ENCODE data around the gene TMIGD1.

The TMIGD1 gene

GRCh38 chr17:30332057-30332542, 1.8 kb downstream of the TMIGD1 start:
- DNase-seq (ENCODE audit: low spot score), result peak; percentile 42

- no peak for DNase-seq (ENCODE audit: low spot score)
Observed at GRCh38 chr17:30326809-30327208, 7.0 kb downstream of the TMIGD1 start.

DNA sequence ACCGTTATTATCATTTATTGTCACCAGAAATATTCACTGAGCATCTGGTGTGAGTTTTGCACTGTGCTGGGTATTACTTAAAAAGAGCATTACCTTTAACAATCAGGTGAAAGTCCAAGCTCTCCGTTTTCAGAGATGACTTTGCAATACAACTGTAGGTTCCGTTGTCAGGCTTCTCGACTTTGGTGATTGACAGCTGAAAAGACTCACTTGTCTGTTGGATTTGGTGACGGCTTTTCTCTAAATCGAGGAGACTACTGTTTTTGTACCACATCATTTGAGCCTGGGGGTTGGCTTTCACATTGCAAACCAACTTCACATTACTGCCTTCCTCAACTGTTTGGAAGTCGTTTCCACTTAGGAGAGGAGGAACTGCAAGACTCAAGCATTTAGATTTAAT, 9.1 kb downstream of the TMIGD1 start:
- no peak for DNase-seq (ENCODE audit: low spot score)

GRCh38 chr17:30323895-30324319, 9.9 kb downstream of the TMIGD1 start:
- no peak for DNase-seq (ENCODE audit: low spot score)

DNA sequence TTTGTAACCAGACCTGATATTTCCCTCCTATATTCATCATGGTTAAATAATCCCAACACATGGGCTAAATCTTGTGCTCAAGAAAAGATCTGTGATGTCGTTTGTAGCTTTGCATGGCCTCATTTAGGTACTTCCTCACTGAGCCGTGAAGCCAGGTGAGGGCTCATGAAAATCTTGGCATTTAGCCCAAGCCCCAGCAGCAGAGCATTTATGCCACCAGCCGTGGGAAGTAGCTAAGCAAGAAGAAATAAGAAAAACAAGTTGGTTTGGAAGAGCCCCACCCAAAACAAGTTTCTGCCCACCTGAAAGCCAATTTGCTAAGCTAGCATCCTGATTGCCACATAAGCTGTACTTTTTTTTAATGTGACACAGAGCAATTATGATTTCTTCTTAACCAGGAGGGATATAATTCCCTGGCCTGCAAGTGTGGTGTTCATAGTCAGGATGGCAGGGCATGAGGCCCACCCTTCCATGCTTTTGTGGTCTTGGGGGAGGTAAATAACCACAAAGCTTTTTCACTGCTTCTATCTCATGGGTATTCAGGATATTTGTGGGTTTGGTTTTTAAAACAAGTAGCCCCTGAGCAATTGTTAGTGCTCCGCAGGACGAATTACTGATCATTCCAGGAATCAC, 10.5 kb downstream of the TMIGD1 start:
- no peak for DNase-seq (ENCODE audit: low spot score)

GRCh38 chr17:30321314-30321713, 12.5 kb downstream of the TMIGD1 start:
- no peak for DNase-seq (ENCODE audit: low spot score)

GRCh38 chr17:30318155-30318554, 15.7 kb downstream of the TMIGD1 start:
- DNase-seq (ENCODE audit: low spot score), result no peak

DNA sequence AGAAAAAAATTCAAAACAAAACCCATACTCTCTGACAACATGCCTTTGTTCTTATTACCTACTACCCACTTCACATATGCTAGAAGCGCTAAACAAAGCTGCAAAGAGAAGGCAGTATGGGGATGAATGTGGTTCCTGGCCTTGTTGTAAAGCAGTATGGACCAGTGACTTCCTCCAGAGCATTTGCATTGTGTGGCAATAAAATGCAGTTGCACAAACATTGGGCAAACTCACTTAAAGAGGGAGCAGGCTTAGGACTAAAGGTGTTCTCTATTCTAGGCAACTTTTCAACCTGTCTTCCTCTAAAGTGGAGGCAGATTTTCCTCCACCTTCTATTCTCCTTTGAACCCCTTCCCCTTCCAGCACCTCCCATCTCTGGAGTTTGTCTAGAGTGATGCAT, 17.1 kb downstream of the TMIGD1 start:
- DNase-seq (ENCODE audit: low spot score), result no peak

DNA sequence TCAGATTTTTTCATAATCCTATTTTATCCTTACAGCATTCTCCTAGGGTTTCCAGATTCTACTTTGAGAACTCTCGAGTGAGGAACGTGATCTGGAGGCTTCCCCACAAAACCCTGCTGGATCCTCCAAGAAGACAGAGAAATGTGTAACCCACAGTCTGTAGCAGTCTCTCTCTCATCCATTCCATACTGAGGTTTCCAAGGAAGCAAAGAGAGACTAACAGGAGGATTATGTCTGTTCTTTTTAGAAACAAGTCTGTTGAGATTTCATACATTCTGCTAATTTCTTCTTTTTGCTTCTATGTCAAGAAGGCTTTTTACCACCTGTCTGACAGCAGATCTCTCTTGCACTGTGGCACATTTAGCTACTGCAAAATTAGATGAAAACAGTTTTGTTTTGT, 18.8 kb downstream of the TMIGD1 start:
- DNase-seq (ENCODE audit: low spot score), result no peak

DNA sequence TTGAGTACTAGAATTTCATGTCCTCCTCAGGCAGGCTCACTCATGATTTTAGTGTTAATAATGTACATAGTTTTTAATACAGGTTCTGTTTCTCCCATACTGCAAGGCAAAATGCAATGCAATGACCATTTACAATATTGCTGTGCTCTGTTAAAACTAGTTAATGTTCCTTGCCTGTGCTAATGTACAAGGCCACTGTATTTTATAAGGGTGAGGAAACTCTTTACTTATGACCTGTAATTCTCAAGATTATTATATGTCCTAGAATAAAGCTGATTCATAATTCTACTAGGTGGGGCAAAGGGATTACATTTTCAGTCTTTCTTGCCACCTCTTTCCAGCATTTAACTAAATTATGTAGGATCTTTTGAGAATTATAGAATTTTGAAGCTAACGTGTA, 19.4 kb downstream of the TMIGD1 start:
- DNase-seq (ENCODE audit: low spot score), result no peak

DNA sequence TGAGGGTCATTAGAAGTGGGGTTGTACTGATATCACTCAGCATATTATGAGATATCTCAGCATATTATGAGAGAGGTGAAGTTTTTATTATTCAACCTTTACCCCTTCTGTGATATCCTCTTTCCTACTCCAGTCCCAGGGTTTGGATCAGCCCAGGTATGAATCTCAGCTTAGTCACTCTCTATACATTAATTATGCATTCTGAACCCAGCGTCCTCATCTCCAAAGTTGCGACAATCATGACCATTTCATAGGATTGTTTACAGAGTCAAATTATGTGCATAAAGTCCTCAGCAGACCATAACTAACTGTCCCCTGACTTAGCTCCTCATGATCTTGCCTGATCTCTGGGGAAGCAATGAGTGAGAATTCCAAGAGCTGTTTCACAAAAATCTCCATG, 21.6 kb downstream of the TMIGD1 start:
- no peak for DNase-seq (ENCODE audit: low spot score)

- no peak for DNase-seq (ENCODE audit: low spot score)
Observed at GRCh38 chr17:30310562-30310961, 23.3 kb downstream of the TMIGD1 start.

- no peak for DNase-seq (ENCODE audit: low spot score)
Observed at GRCh38 chr17:30309591-30309990, 24.3 kb downstream of the TMIGD1 start.

DNA sequence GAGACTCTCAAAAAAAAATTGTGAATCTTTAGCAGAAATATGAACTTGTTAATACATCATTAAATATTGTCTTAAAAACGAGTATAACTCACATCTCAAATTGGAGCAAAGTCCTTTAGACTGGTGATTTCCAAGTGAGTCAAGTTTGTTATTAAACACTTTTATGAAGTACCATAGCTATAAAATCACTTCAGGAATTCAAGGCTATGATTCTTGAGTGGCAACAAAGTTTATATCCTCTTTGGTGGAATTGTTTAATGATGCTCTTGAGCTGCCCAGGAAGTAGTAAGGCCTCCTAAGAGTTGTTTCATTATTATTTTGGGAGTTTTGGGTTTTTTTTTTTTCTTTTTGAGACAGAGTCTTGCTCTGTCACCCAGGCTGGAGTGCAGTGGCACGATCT, 25.5 kb downstream of the TMIGD1 start:
- DNase-seq (ENCODE audit: low spot score), result no peak

DNA sequence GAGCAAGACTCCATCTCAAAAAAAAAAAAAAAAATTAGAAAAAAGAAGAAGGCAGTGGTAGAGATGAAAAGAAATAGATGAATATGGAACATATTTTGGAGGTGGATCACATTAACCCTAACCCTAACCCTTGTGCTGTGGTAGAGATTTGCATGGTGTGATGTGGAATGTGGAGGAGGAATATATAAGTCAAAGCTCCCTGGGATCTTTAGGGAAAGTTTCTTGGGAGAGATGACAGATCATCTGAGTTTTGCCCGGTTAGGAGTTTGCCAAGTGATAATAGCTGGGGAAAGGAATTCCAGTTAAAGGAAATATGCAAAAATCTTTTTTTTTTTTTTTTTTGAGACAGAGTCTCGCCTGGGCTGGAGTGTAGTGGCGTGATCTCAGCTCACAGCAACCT, 29.1 kb downstream of the TMIGD1 start:
- DNase-seq (ENCODE audit: low spot score), result no peak

DNA sequence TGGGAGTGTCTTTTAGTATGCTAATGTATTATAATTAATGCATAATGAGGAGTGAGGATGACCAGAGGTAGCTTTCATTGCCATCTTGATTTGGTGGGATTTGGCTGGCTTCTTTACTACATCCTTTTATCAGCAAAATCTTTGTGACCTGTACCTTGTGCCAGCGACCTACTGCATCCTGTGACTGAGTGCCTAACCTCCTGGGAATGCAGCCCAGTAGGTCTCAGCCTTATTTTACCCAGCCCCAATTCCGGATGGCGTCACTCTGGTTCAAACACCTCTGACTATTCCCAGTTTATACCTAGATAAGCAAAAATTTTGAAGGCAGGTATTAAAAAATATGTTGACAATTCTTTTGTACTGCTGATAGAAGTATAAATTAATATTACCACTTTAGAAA, 31.6 kb downstream of the TMIGD1 start:
- DNase-seq (ENCODE audit: low spot score), result no peak

DNA sequence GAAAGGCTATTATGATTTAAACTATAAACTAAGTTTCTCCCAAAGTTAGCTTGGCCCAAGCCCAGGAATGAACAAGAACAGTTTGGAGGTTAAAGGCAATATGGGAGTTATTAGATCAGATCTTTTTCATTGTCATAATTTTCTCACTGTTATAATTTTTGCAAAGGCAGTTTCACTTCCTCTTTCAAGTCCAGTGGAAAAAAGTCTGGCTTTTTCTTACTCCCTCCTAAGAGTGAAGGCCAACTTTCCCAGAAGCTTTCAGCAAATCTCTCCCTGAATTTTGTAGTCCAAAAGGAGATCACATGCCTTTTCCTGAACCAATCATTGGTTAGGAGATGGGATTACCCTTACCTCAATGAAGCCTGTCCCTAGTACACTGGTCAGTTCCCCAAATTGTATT, 33.0 kb downstream of the TMIGD1 start:
- no peak for DNase-seq (ENCODE audit: low spot score)

DNA sequence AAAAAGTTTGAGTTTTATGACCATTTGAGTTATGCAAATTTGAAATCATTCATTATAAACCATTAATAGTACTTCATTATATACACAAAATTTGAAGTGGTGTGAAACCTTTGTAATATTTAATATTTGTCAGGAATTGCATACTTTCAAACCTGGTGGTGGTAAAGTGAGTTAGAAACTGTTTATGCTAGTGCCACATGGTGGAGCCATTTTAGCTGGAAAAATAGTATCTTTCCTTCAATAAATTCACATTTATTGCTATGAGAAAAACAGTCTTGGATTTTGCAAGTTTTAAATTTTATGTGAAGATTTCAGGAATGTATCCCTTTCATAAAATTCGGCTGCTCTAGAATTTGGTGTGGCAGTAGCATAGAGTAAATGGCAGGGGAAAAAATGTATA, 34.9 kb downstream of the TMIGD1 start:
- no peak for DNase-seq (ENCODE audit: low spot score)

- DNase-seq (ENCODE audit: low spot score), result no peak
Observed at GRCh38 chr17:30297715-30298114, 36.1 kb downstream of the TMIGD1 start.

GRCh38 chr17:30296499-30297080, 37.3 kb downstream of the TMIGD1 start:
- DNase-seq (ENCODE audit: low spot score), result no peak

DNA sequence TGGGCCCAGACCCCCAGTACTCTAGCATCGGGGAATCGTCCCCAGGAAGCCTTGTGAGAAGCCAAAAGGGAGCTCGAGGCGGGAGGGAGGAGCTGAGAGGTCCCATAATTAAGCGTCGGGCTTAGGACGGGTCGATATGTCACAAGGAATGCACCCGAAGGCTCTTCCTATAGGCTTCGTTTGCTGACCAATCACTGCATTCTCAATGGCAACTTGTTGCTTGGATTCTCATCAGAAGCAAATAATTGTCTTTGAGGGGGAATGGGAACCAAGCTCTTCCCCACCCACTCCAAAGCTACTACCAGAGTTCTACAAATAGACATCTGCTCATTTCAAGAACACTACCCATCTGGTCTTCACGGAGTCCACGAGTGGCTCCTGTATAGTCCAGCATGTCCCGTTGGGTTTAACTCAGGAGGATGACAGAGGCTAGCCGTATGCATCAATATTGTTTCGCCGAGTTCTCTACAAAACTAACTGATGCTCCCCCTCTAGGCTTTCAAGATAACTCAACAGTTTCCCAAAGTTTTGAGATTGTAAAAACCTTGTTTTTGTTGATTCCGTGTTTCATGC, 41.5 kb downstream of the TMIGD1 start:
- DNase-seq (ENCODE audit: low spot score), result no peak

GRCh38 chr17:30291543-30292285, 42.1 kb downstream of the TMIGD1 start, which contains the start of gene BLMH:
Gene BLMH (minus strand): TSS chr17:30291944. CDS start chr17:30291819, 125 bp downstream.
- peak; percentile 73 for DNase-seq (ENCODE audit: low spot score)

Data from COLO829 (cell line).